ENCODE data around the gene CCSAP. TPM values are rescaled to one million over a fixed set of nuclear protein-coding genes. Genes with fewer than 3 reads are reported as not detected.
A peak's percentile ranks its signal among the peaks of the same experiment; 100 is the strongest.

Gene CCSAP
- total and polyA plus RNA-seq, 12 donors: 0.91 to 4.7 (median 2.9) TPM

GRCh38 chr1:229374485-229374884 lies 31.6 kb upstream of the CCSAP start:
- no peak for DNase-seq
- no peak for TF ChIP-seq CTCF (IDR thresholded peaks at IDR 0.05)
- intact Hi-C loops (cut with DNase I): loop anchor here in 4 of 10 donors (5.0 to 10.0 kb wide), 4 partner anchors 78 to 108 kb away; no protein-coding TSS in a partner anchor
- peaks cover 0 to 8% (median 0%) of the 10 kb centered on the region in 9 donors for H3K4me1 ChIP-seq
- H3K9me3 ChIP-seq: no peaks in the 10 kb centered on the region
- WGBS, 2 donors: 83% methylated on average over 8 of the region's 8 CpGs
- ATAC-seq: no peak
- peaks cover 0 to 13% (median 0%) of the 10 kb centered on the region in 7 donors for H3K27me3 ChIP-seq
- H3K36me3 ChIP-seq: no peaks in the 10 kb centered on the region
- H3K27ac ChIP-seq: no peak overlapping the region
- no peak overlapping the region for H3K4me3 ChIP-seq

- Histone ChIP-seq H3K4me3 (no peak overlapping the region), H3K27ac (no peak overlapping the region), H3K9me3 (no peaks in the 10 kb centered on the region), H3K36me3 (no peaks in the 10 kb centered on the region), H3K4me1 (peaks cover 0 to 8% (median 0%) of the 10 kb centered on the region in 9 donors), H3K27me3 (peaks cover 0 to 13% (median 0%) of the 10 kb centered on the region in 7 donors)
- DNase-seq (no peak), ATAC-seq (no peak)
- TF ChIP-seq CTCF (IDR thresholded peaks at IDR 0.05): no peak
- 84 to 86% methylated on average over 6 of the region's 6 CpGs for WGBS, 2 donors
- intact Hi-C loops (cut with DNase I): loop anchor here in 4 of 10 donors (5.0 to 10.0 kb wide), 4 partner anchors 79 to 109 kb away; no protein-coding TSS in a partner anchor
Observed at GRCh38 chr1:229373395-229373794, 30.5 kb upstream of the CCSAP start.

DNA sequence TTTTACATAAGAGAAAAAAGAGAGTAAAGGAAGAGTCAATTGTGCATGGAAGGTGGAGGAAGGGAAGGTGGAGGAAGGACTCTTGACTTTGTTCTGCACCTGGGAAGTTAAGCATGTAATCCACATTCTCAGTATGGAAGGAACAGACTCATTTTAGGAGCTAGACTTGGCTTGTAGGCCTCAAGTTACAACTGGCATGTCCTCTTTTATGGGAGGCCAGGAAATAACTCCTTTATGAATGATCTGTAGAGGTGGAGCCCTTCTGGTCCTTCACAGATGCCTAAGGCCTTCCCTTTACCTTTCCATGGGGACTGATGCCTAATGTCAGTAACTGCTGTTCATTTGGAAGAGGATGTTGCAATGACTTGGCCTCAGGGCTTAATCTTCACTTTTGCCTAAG lies 29.4 kb upstream of the CCSAP start:
- H3K4me1 ChIP-seq: peaks cover 0 to 8% (median 0%) of the 10 kb centered on the region in 9 donors
- H3K36me3 ChIP-seq: no peaks in the 10 kb centered on the region
- H3K27ac ChIP-seq: no peak overlapping the region
- TF ChIP-seq CTCF (IDR thresholded peaks at IDR 0.05): no peak
- peaks cover 0 to 13% (median 0%) of the 10 kb centered on the region in 7 donors for H3K27me3 ChIP-seq
- no peaks in the 10 kb centered on the region for H3K9me3 ChIP-seq
- ATAC-seq: no peak
- no peak overlapping the region for H3K4me3 ChIP-seq
- intact Hi-C loops (cut with DNase I): loop anchor here in 4 of 10 donors (5.0 to 10.0 kb wide), 4 partner anchors 80 to 110 kb away; no protein-coding TSS in a partner anchor
- no peak for DNase-seq

GRCh38 chr1:229371624-229372023 lies 28.8 kb upstream of the CCSAP start:
- H3K4me1 ChIP-seq: peaks cover 0 to 8% (median 0%) of the 10 kb centered on the region in 9 donors
- no peaks in the 10 kb centered on the region for H3K9me3 ChIP-seq
- TF ChIP-seq CTCF (IDR thresholded peaks at IDR 0.05): no peak
- WGBS, 2 donors: 86 to 87% methylated on average over 6 of the region's 6 CpGs
- DNase-seq (no peak), ATAC-seq (no peak)
- H3K27ac ChIP-seq: peak overlapping the region in 4 of 10 donors; percentile 40 to 62 (median 58)
- H3K36me3 ChIP-seq: no peaks in the 10 kb centered on the region
- H3K4me3 ChIP-seq: no peak overlapping the region
- peaks cover 0 to 13% (median 0%) of the 10 kb centered on the region in 7 donors for H3K27me3 ChIP-seq
- intact Hi-C loops (cut with DNase I): loop anchor here in 4 of 10 donors (5.0 to 10.0 kb wide), 4 partner anchors 81 to 111 kb away; no protein-coding TSS in a partner anchor
